Stomach (tissue), 9 donors: ENCODE measurements around the gene CNST. TPM values are rescaled to one million over a fixed set of nuclear protein-coding genes. Genes with fewer than 3 reads are reported as not detected.
A peak's percentile ranks its signal among the peaks of the same experiment; 100 is the strongest.
"Not testable (repeated sequence)": the region's sequence is repeated elsewhere in the genome, so short reads cannot be mapped to it uniquely, and the experiment has no call there.

Source experiments
- DNase-seq, 2 donors: peaks; one replicate each; pipeline versions ENCODE4 v3.0.0 to v3.0.0-alpha.2; 2013 to 2019
- H3K27ac ChIP-seq, 5 donors: fragments of 200-600 bp in 4 of 5; sonication (generic) in 4 of 5; one replicate each; pipeline ENCODE4 v1.5.1; 2013 to 2019; ENCODE audit warnings: mild to moderate bottlenecking in 1 of 5, moderate library complexity in 1 of 5
- H3K27me3 ChIP-seq, 3 donors: fragments of 200-600 bp; sonication (generic); one replicate each; pipeline ENCODE4 v1.5.1; 2017 to 2019; ENCODE audit warnings: mixed run types in 1 of 3
- H3K36me3 ChIP-seq, 4 donors: fragments of 200-600 bp; sonication (generic); 1 replicate in 3 of 4; 2 replicates in 1 of 4; pipeline ENCODE4 v1.5.1; 2016 to 2019
- H3K4me1 ChIP-seq, 4 donors: fragments of 200-600 bp; sonication (generic); one replicate each; pipeline ENCODE4 v1.5.1; 2016 to 2019
- H3K4me3 ChIP-seq, 4 donors: fragments of 200-600 bp; sonication (generic) in 3 of 4; one replicate each; pipeline ENCODE4 v1.5.1; 2016 to 2019; ENCODE audit warnings: mild to moderate bottlenecking in 1 of 4
- H3K9me3 ChIP-seq, 4 donors: fragments of 200-600 bp; sonication (generic); one replicate each; pipeline ENCODE4 v1.5.1; 2016 to 2019
- CTCF ChIP-seq, 7 experiments: fragments of 450-650 bp in 4 of 7; fragments of 200-600 bp in 3 of 7; sonication (generic) in 3 of 7; IDR thresholded peaks; one replicate each; pipeline ENCODE4 v1.5.1; 2016 to 2019; ENCODE audit warnings: antibody characterized with exemption in 7 of 7, control low read depth in 2 of 7, mild to moderate bottlenecking in 1 of 7
- EP300 ChIP-seq: sonication (generic); formaldehyde crosslinking; IDR thresholded peaks from one replicate; pipeline ENCODE4 v1.6.1; 2017; ENCODE audit warnings: antibody characterized with exemption
- POLR2A ChIP-seq, 4 donors: fragments of 450-650 bp; IDR thresholded peaks; one replicate each; pipeline ENCODE4 v1.6.1; 2016; ENCODE audit warnings: antibody characterized with exemption in 4 of 4, control low read depth in 2 of 4, mild to moderate bottlenecking in 1 of 4, moderate library complexity in 1 of 4
- POLR2AphosphoS5 ChIP-seq, 3 donors: sonication (generic); formaldehyde crosslinking; IDR thresholded peaks; one replicate each; pipeline ENCODE4 v1.6.1; 2016; ENCODE audit warnings: antibody characterized with exemption in 3 of 3
- WGBS, 5 donors: extraction: QIAGEN DNeasy Blood & Tissue Kit in 3 of 5; methylation state at CpG; one replicate each; pipeline versions ENCODE4 v1.1.5 to v1.1.7; 2013 to 2018; 5-methylcytosine and 5-hydroxymethylcytosine counted together
- intact Hi-C: fragments of 100-400 bp; cut with DNase I; formaldehyde crosslinking; loops from one replicate; pipeline ENCODE4 v1.15.1; 2023; ENCODE audit warnings: low total_unique reads
- polyA plus RNA-seq, 3 donors: library from polyadenylated mRNA; stranded (reverse); fragments of 200-250 nt; gene quantifications; one replicate each; pipeline ENCODE4 v1.2.3, GENCODE V29; 2013
- total RNA-seq, 5 donors: library from RNA; depleted of rRNA; stranded (reverse); fragments of >200 nt; gene quantifications; one replicate each; pipeline versions ENCODE4 v1.1.0 to v1.2.3, GENCODE V29; 2014 to 2016
- donor health status: healthy with polysubstance abuse.
- donor health status: Bipolar disorder and iron deficiency.
- donor health status: healthy.

CNST gene
- total and polyA plus RNA-seq, 8 donors: 4.5 to 42.8 (median 16.2) TPM

GRCh38 chr1:246690100-246690499 lies 123.8 kb downstream of the CNST start:
- intact Hi-C loops: loop anchor here (10.0 kb wide), 1 partner anchor 185 kb away; the partner anchor contains the start of gene SMYD3
- WGBS, 5 donors: 46 to 71% (median 53%) methylated on average over 12 of the region's 12 CpGs
- Histone ChIP-seq H3K27me3 (no peaks in the 10 kb centered on the region), H3K36me3 (no peaks in the 10 kb centered on the region), H3K4me3 (peak overlapping the region; percentile 31 to 39 (median 32)), H3K27ac (peak overlapping the region in 3 of 5 donors; percentile 7 to 54 (median 30)), H3K4me1 (peaks cover 0 to 14% (median 13%) of the 10 kb centered on the region in 4 donors), H3K9me3 (peaks cover 0 to 9% (median under 1%) of the 10 kb centered on the region in 4 donors)
- no peak for DNase-seq
- TF ChIP-seq EP300: no peak
- no peak for TF ChIP-seq POLR2AphosphoS5 (IDR thresholded peaks at IDR 0.05)
- TF ChIP-seq CTCF (IDR thresholded peaks at IDR 0.05): no peak
- no peak for TF ChIP-seq POLR2A (IDR thresholded peaks at IDR 0.05)

GRCh38 chr1:246691622-246692495 lies 125.6 kb downstream of the CNST start:
- Histone ChIP-seq H3K27me3 (no peaks in the 10 kb centered on the region), H3K4me3 (no peak overlapping the region), H3K9me3 (peaks cover 0 to 9% (median 1%) of the 10 kb centered on the region in 4 donors), H3K36me3 (no peaks in the 10 kb centered on the region), H3K27ac (peak overlapping the region in 2 of 5 donors; percentile 42 to 47), H3K4me1 (peaks cover 0 to 23% (median 19%) of the 10 kb centered on the region in 4 donors)
- TF ChIP-seq POLR2AphosphoS5 (IDR thresholded peaks at IDR 0.05) (no peak), CTCF (IDR thresholded peaks at IDR 0.05) (no peak), EP300 (no peak), POLR2A (IDR thresholded peaks at IDR 0.05) (no peak)
- no peak for DNase-seq
- intact Hi-C loops: loop anchor here (10.0 kb wide), 1 partner anchor 187 kb away; the partner anchor contains the start of gene SMYD3
- 68 to 78% (median 74%) methylated on average over 15 of the region's 15 CpGs for WGBS, 5 donors

GRCh38 chr1:246694213-246694895 lies 128.1 kb downstream of the CNST start:
- intact Hi-C loops: loop anchor here (10.0 kb wide), 1 partner anchor 190 kb away; the partner anchor contains the start of gene SMYD3
- H3K27ac ChIP-seq, H3K36me3 ChIP-seq, H3K9me3 ChIP-seq, H3K27me3 ChIP-seq, DNase-seq, H3K4me3 ChIP-seq: not testable (repeated sequence)
- WGBS, 5 donors: 83 to 93% (median 89%) methylated on average over 10 of the region's 10 CpGs
- H3K4me1 ChIP-seq: peaks cover 5 to 31% (median 28%) of the 10 kb centered on the region in 4 donors

GRCh38 chr1:246695136-246695535 lies 128.9 kb downstream of the CNST start:
- H3K9me3 ChIP-seq: peaks cover 0 to 9% (median 1%) of the 10 kb centered on the region in 4 donors
- no peak for DNase-seq
- H3K4me1 ChIP-seq: peaks cover 5 to 27% (median 21%) of the 10 kb centered on the region in 4 donors
- H3K4me3 ChIP-seq: no peak overlapping the region
- intact Hi-C loops: loop anchor here (10.0 kb wide), 1 partner anchor 190 kb away; the partner anchor contains the start of gene SMYD3
- 79 to 93% (median 80%) methylated on average over 3 of the region's 3 CpGs for WGBS, 5 donors
- H3K27ac ChIP-seq: no peak overlapping the region
- TF ChIP-seq EP300: no peak
- no peak for TF ChIP-seq CTCF (IDR thresholded peaks at IDR 0.05)
- no peak for TF ChIP-seq POLR2A (IDR thresholded peaks at IDR 0.05)
- no peak for TF ChIP-seq POLR2AphosphoS5 (IDR thresholded peaks at IDR 0.05)
- no peaks in the 10 kb centered on the region for H3K36me3 ChIP-seq
- no peaks in the 10 kb centered on the region for H3K27me3 ChIP-seq
